ENCODE results near the gene GRM8.

The GRM8 gene

GRCh38 chr7:127252778-127253280 lies at the start of gene GRM8:
GRM8 (minus strand) TSS chr7:127252941.
- no peak for DNase-seq (ENCODE audit: low read depth)

- no peak for DNase-seq (ENCODE audit: low read depth)
Measured at GRCh38 chr7:127290801-127291361, 38.1 kb upstream of the GRM8 start.

GRCh38 chr7:127290116-127290655 lies 37.4 kb upstream of the GRM8 start:
- no peak for DNase-seq (ENCODE audit: low read depth)

- no peak for DNase-seq (ENCODE audit: low read depth)
Measured at GRCh38 chr7:127287133-127287532, 34.4 kb upstream of the GRM8 start.

- no peak for DNase-seq (ENCODE audit: low read depth)
Measured at GRCh38 chr7:127270093-127270492, 17.4 kb upstream of the GRM8 start.

GRCh38 chr7:127266047-127266446 lies 13.3 kb upstream of the GRM8 start:
- no peak for DNase-seq (ENCODE audit: low read depth)

- no peak for DNase-seq (ENCODE audit: low read depth)
Measured at GRCh38 chr7:127264219-127264618, 11.5 kb upstream of the GRM8 start.

GRCh38 chr7:127258111-127258510 lies 5.4 kb upstream of the GRM8 start:
- DNase-seq (ENCODE audit: low read depth) = no peak

GRCh38 chr7:127257086-127257485 lies 4.3 kb upstream of the GRM8 start:
- DNase-seq (ENCODE audit: low read depth) = no peak

- DNase-seq (ENCODE audit: low read depth) = no peak
Measured at GRCh38 chr7:127256041-127256725, 3.4 kb upstream of the GRM8 start.

GRCh38 chr7:127254163-127254684 lies 1.5 kb upstream of the GRM8 start:
- DNase-seq (ENCODE audit: low read depth) = no peak

GRCh38 chr7:127253281-127254162 lies 781 bp upstream of the GRM8 start:
- DNase-seq (ENCODE audit: low read depth) = peak; percentile 45

- DNase-seq (ENCODE audit: low read depth) = no peak
Measured at GRCh38 chr7:127252377-127252713, 396 bp downstream of the GRM8 start.

GRCh38 chr7:127251465-127252376 lies 1.0 kb downstream of the GRM8 start:
- no peak for DNase-seq (ENCODE audit: low read depth)

- no peak for DNase-seq (ENCODE audit: low read depth)
Measured at GRCh38 chr7:127251036-127251464, 1.7 kb downstream of the GRM8 start.

- DNase-seq (ENCODE audit: low read depth) = no peak
Measured at GRCh38 chr7:127250312-127251035, 2.3 kb downstream of the GRM8 start.

GRCh38 chr7:127245607-127246006 lies 7.1 kb downstream of the GRM8 start:
- no peak for DNase-seq (ENCODE audit: low read depth)

- DNase-seq (ENCODE audit: low read depth) = no peak
Measured at GRCh38 chr7:127245002-127245401, 7.7 kb downstream of the GRM8 start.

- no peak for DNase-seq (ENCODE audit: low read depth)
Measured at GRCh38 chr7:127239814-127240213, 12.9 kb downstream of the GRM8 start.

GRCh38 chr7:127233630-127234029 lies 19.1 kb downstream of the GRM8 start:
- DNase-seq (ENCODE audit: low read depth) = no peak

GRCh38 chr7:127231415-127231814 lies 21.3 kb downstream of the GRM8 start:
- DNase-seq (ENCODE audit: low read depth) = no peak
